Omental fat pad (tissue), 4 donors: ENCODE data around the gene COL10A1. TPM values are rescaled to one million over a fixed set of nuclear protein-coding genes. Genes with fewer than 3 reads are reported as not detected.

Experiments
- ATAC-seq: fragments of 150-250 bp; one replicate; pipeline ENCODE4 v1.9.1; 2016; ENCODE audit warnings: mild to moderate bottlenecking, moderate library complexity; ENCODE audit not compliant: low FRiP score
- DNase-seq: peaks from one replicate; pipeline ENCODE4 v3.0.0-alpha.2; 2019; ENCODE audit warnings: low spot score
- total RNA-seq, 4 donors: library from RNA; depleted of rRNA; stranded (reverse); fragments of >200 nt; gene quantifications; one replicate each; pipeline ENCODE4 v1.1.0, GENCODE V29; 2016
- TF ChIP-seq, protein P1 (sequence below), 3 donors: fragments of 450-650 bp; IDR thresholded peaks; one replicate each; pipeline ENCODE4 v1.5.1; 2016 to 2017; ENCODE audit warnings: antibody characterized with exemption in 3 of 3, mild to moderate bottlenecking in 3 of 3, moderate library complexity in 2 of 3

COL10A1 gene
- total RNA-seq, 4 donors from 2014 or later = not detected

DNA sequence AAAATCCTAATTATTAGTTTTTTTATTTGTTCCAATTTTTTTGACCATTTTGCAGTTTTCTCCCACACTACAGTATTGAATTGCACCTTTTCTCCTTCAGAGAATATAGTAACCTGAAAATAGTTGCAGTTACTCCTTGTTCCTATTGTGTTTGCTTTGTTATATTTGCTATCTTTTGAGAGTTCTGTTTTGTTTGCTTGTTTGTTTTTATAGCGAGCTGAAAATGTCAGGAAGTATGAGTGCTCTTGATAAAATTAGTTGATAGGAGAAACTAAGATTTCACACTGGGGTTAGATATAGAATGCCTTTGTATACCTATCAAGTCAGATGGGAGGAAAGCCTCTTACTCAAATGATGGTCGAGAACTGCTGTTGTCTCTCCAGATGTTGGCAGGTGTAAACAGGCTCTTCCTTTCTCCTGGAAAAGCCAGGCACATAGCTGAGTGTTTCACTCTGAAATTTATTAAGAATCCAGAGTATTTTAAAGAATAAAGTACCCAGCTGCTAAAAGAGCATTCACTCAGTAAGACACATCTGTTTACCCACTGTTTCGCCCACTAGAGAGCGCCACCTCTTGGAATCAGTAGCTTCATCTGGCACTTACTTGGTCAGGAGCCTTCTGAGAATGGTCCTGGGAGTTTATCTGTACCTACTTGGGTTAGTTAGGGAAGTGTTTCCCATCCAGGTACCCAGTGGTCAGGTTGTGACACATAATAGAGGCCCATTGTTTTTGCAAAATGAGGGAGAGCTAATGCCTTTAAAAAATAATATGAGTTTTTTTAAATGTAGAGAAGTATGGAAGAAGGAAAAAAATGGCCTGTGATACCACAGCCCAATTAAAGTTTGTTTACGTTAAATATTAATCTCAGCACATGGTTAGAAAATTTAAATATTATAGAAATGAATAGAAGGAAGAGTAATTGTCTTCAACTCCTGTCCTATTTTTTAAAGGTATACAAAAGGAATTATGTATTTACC lies 14.1 kb downstream of the COL10A1 start:
- ATAC-seq (no peak), DNase-seq (no peak)
- TF ChIP-seq, protein P1, sequence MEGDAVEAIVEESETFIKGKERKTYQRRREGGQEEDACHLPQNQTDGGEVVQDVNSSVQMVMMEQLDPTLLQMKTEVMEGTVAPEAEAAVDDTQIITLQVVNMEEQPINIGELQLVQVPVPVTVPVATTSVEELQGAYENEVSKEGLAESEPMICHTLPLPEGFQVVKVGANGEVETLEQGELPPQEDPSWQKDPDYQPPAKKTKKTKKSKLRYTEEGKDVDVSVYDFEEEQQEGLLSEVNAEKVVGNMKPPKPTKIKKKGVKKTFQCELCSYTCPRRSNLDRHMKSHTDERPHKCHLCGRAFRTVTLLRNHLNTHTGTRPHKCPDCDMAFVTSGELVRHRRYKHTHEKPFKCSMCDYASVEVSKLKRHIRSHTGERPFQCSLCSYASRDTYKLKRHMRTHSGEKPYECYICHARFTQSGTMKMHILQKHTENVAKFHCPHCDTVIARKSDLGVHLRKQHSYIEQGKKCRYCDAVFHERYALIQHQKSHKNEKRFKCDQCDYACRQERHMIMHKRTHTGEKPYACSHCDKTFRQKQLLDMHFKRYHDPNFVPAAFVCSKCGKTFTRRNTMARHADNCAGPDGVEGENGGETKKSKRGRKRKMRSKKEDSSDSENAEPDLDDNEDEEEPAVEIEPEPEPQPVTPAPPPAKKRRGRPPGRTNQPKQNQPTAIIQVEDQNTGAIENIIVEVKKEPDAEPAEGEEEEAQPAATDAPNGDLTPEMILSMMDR (IDR thresholded peaks at IDR 0.05) = no peak

DNA sequence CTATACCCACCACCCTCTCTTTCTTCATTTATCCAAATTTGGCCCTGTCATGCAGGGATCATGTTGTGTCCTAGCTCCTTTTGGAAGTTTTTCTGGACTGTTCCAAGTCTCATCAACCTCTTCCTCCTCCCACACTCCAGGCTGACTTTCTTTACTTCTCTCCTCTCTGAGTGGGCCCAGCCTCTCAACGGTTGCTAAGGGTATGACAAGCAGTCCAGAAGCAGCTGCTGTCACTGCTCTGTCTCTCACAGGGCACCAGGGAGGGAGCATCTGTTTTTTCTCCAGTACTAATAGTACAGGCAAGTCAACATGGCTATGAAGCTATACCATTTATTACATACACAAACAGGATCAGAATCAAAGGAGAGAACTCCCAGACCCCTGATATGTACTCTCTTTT lies 17.1 kb downstream of the COL10A1 start:
- TF ChIP-seq, protein P1 (IDR thresholded peaks at IDR 0.05) = no peak
- ATAC-seq (no peak), DNase-seq (no peak)

DNA sequence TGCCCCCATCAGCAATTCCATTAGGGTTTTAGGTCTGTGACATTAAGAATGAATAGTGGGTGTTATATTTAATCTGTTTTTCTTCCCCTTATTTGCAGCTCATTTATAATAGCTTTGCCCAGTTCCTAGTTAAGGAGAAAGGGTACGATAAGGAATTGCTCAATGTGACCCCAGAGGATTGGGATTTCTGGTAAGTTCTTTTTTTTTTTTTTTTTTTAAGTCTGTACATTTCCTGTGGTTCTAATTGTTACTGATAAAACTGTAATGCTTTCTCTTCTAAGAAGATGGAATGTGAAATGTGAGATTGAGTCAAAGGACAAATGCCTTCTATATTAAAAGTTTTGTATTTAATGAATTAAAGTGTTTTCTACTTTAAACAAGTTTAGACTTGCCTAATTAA lies 19.8 kb downstream of the COL10A1 start:
- ATAC-seq (no peak), DNase-seq (no peak)
- TF ChIP-seq, protein P1 (IDR thresholded peaks at IDR 0.05) = no peak

DNA sequence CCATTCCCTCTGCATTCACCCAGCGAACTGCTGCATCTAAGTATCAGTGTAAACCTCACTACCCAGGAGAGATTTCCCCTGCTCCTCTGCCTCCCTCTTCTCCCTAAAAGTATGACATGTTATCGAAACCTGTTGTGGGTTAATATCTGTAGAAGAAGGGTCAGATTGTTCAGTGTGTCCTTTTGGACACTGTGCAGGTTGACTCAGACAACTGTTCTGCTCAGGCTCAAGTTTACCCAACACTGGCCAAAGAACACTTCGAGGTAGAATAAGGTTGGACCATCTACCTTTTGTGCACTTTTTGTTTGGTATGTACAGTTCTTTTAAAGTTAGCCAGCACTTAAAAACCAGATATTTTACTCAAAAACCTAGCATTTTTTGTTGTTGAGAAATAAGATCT lies 20.7 kb downstream of the COL10A1 start:
- DNase-seq = no peak
- TF ChIP-seq, protein P1 (IDR thresholded peaks at IDR 0.05) = no peak
- no peak for ATAC-seq

DNA sequence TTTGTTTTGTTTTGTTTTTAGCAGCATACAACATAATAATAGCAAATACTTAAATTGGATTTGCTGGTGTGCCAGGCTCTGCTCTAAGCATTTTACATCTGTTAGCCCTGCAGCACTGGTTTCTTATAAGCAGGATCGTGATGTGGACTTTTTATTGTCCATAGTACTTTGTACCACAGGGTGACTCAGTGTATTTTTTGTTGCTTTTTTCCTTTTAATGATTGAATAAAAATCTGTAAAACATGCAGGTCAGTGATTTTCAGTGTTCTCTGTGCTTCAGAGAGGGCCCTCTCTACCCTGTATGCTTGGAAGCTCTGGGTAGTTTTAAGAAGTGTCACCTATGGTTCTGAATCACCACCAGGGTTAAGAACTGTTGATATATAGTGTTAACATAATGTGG lies 21.3 kb downstream of the COL10A1 start:
- ATAC-seq = no peak

DNA sequence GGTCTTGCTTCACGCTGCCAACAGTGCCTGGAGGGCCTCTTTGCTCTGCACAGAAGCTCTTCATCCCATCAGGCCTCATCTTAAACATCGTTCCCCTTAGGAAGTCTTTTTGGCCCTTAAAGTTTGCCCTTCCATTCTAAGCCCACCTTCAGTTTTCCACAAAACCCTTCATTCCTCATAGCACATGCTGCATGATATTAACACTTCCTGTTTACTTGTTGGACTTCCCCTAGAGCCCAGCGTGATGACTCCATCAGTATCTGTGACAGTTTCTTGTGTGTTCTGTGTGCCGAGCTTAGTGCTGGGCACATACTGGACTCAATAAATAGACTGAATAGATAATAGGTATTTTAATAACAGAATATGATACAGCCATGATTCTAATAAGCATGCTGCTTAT lies 23.1 kb downstream of the COL10A1 start:
- DNase-seq = no peak
- ATAC-seq = no peak
- TF ChIP-seq, protein P1 (IDR thresholded peaks at IDR 0.05) = no peak

More for the DNA sequence above, 21.3 kb downstream of the COL10A1 start:
- DNase-seq = no peak
- TF ChIP-seq, protein P1 (IDR thresholded peaks at IDR 0.05) = no peak

DNA sequence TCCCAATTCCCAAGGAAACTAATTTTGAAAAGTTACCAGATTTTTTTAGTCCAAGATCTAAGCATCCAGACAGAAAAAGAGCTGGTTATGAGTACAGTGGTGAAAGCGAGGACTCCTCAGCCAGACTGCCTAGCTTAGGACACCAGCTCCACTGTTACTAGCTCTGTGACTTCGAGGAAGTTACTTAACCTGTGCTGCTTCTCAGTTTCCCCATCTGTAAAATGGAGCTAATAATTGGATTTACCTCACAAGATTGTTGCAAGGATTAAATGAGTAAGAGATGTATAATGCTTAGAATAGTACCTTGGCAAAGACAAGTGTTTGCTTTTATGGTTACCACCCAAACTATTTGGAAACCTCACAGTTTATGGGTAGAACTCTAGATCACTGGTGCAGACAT lies 24.1 kb downstream of the COL10A1 start:
- DNase-seq (no peak), ATAC-seq (no peak)
- TF ChIP-seq, protein P1 (IDR thresholded peaks at IDR 0.05) = no peak
